Activated CD4-positive, alpha-beta T cell treated with anti-CD3 and anti-CD28 coated beads, Interleukin-2, amount 50 U/mL, for 16 hours (primary cell): ENCODE measurements around the gene ZNF385C.
"Not testable (repeated sequence)": the region's sequence is repeated elsewhere in the genome, so short reads cannot be mapped to it uniquely, and the experiment has no call there.

Experiments
- DNase-seq: peaks from one replicate; pipeline ENCODE4 v3.0.0-alpha.2; 2020

Gene ZNF385C

DNA sequence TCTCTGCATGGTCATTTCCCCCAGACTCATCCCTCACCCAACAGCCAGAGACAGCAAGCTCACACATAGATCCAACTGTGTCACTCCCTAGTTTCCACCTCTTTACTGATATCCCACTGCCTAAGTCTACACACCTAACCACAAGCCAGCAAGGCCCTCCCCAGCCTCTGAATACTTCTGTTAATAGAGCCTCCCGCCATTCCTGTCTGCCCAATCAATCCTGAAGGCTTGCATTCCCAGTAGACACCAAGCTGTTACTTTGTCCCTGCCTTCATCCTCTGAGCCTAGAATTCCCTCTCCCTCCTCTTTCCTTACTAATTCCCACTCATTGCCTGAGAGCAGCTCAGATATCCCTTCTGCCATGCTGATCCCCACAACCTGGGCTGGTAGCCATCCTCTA, 52.6 kb downstream of the ZNF385C start:
- DNase-seq: no peak

DNA sequence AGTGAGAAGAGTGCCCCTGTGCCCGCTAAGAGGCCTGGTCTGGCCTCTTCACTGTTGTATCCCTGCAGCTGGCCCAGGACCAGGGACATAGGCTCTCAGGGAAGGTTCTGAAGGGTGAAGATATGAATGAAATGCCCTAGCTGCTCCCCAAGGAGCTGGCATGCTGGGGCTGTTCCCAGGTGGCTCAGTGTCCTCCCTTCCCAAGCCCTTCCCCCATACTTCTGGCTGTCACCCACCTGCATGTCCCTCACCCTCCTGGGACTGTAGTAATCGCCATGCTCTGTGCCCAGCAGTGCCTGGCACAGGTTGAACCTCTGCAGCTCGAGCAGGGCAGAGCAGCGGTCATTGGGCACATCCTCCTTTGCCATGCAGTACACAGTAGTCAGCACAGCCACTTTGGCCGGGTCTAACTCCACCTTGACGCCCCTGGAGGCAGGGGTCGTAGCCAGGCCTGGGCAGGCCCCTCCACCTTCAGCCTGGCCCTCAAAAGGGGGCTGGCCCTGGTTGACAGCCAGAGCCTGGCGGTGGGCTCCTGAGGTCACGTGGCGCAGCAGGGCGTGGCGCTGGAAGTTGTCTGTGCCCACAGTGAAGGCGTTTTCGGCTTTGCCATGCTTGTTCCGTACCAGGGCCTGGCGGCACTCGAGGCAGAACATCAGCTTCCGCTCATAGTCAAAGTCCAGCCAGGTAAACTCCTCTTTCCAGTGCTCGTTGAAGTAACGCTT, 55.5 kb downstream of the ZNF385C start:
- no peak for DNase-seq

DNA sequence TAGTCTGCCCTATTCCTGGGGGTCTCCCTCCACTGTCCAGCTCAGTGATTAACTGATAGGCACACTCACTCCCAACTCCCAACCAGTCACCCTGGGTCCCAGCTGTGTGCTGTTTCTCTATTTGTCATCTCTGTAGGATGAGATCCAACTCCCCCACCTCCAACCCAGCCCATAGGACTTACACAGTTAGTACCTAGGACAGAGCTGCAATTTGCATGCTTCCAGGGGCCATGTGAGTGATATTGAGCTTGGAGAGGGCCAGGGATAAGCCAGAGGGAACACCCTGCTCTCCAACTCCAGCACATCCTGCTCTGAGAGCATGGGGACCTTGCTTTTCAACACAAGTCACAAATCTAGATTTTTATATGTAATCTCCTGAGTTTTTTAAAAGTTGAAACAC, 56.7 kb downstream of the ZNF385C start:
- no peak for DNase-seq

DNA sequence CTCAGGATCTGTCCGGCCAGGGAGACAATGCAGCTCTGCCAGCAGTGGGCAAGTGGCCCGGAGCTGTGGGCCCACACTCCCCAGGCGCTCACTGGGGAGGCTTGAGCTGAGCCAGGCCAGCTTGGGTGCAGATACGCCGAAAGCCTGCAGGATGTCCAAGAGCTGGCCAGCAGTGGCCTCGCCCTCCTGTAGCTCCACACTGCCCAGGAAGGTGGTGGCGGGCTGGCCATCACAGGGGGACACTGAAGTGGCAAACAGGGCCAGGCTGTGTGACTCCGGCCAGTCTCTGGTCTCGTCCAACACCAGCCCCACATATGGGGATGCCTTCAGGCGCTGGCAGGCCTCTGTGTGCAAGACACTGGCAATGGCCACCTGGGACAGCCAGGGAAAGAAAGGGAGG, 57.5 kb downstream of the ZNF385C start:
- DNase-seq: no peak

GRCh38 chr17:42039794-42040763, 58.2 kb downstream of the ZNF385C start:
- DNase-seq: no peak

DNA sequence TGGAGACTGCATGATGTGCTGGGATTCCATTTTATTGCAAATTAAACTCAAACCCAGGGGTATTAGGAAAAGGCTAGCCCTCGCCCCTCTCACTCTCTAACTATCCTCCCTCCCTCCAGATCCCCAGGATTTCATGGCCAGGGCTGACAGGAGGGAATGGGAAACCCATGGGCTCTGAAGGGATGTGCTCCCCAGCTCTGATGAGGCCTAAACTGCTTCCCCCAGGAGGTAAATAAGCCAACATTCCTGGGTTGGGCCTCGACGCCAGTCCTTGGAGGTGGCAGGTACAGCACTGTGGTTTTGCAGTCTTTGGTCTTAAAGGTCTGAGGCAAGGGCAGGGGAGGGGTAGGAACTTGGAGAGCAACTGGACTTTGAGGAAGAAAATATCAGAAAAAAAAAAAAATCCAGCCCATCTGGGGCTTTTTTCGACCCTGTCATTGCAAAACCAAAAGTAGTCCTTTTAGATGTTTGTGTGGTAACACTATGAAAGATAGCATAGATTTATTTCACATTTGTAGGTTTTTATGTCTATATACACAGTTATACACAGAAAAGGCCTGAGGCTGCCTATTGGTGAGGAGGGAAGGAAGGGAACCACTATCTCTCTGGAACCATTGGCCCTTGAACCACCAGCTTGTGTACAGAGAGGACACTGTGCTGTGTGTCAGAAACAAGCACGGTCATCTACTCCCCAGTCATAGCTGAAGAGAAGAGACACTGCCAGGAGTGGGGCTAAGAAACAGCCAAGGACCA, 59.9 kb downstream of the ZNF385C start:
- no peak for DNase-seq

DNA sequence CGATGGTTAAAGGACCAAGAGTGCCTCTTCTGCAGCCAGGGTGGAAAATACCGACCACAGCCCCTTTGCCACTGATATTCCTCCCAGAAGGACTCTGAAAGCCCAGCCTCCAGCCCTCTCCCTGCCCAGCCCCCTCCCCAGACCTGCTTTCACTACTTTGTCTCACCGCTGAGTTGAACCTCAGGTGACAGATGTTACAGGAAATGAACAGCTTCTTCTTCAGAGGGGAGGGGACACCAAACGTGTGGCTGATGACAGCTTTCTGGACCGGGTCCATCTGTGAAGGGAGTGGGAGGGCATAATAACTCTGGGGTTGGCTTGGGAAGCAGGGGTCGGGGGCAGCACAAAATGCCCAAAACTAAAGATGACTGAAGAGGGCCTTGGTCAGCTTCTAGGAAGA, 64.2 kb downstream of the ZNF385C start:
- no peak for DNase-seq

DNA sequence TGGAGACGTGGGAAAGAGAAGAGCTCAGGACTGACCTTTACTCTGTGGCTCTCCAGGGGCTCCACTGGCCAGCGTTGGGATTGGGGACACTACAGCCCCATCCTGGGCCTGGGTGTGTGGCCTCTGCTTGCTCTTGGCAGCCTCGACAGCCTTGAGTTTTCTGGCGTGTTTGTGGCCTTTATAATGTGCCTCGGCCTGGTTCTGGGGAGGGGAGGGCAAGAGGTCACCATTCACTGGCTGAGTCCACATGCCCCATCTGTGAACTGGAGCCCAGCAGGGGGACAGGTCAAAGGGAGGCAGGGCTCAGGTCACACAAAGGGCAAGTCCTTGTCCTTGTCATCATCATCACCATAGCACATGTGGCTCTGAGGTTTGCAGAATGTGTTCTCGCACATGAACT, 66.7 kb downstream of the ZNF385C start:
- DNase-seq: no peak

DNA sequence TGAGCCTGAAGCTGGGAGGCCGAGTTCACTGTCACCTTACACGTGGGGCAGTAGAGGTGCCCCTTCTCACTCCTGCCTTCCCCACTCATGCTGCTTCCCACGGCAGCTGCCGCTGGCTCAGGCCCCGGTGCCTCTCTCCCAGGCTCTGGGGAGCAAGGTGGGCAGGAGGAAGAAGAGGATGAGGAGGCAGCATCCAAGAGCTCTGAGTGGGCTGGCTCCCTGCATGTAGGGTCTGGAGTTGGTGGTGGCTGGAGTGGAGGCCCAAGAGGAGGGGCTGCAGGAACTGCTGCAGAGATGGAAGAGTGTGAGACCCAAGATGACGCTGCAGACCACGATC, 69.5 kb downstream of the ZNF385C start:
- DNase-seq: no peak

GRCh38 chr17:42027961-42028790, 70.1 kb downstream of the ZNF385C start:
- no peak for DNase-seq

DNA sequence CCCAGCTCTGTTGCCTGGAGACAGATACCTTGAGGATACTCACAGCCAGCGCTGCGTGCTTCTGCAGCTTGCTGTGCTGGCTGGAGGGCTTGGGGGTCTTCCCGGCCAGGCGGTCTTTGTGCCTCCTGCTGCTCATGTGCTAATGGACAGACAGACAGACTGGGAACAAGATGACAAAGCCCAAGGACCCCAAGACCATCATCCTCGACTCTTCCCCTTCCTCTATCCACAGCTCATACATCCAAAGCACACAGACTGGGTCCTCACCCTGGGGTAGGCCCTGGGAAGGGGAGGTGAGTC, 70.7 kb downstream of the ZNF385C start:
- no peak for DNase-seq

GRCh38 chr17:42026857-42027589, 71.2 kb downstream of the ZNF385C start:
- no peak for DNase-seq

GRCh38 chr17:42025936-42026335, 72.3 kb downstream of the ZNF385C start:
- no peak for DNase-seq

GRCh38 chr17:42025191-42025579, 73.1 kb downstream of the ZNF385C start:
- no peak for DNase-seq

- no peak for DNase-seq
Observed at GRCh38 chr17:42023524-42024349, 74.5 kb downstream of the ZNF385C start.

- DNase-seq: not testable (repeated sequence)
Observed at GRCh38 chr17:42020845-42021244, 77.4 kb downstream of the ZNF385C start.

GRCh38 chr17:42019509-42020404, 78.5 kb downstream of the ZNF385C start, which contains the start of gene NKIRAS2:
Gene NKIRAS2 (plus strand): TSS chr17:42020090. CDS start chr17:42021578, 1,488 bp downstream.
- DNase-seq: peak; percentile 96

DNA sequence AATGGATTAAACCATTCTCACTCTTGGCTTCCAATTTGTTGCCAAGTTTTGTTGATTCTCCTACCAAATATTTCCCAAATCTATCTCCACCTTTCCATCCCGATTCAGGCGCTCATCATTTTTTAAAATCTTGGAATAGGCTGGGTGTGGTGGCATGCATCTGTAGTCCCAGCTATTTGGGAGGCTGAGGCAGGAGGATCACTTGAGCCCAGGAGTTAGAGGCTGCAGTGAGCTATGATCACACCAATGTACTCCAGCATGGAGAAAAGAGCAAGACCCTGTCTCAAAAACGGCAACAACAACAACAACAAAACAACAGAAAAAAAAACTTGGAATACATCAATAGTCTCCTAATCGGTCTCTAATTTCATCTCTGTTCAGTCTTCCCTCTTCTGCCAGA, 79.3 kb downstream of the ZNF385C start:
- DNase-seq: no peak

DNA sequence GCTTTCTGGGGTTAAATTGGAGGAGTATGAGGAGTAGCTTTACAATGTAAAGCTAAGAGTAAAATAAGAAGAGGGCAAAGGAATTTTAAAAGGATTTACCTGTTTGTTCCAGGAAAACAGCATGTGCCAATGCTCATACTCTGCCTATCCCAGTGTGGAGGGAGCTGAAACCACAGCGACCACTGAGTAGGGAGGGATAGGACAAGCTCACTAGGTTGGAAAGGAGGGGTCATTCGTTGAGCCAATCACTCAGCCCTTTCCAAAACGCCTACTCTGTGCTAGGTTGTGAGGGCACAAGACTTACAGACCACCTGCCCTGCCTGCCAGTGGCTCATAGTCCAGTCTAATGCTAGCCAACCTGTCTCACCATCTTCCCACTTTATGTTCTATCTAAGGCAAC, 79.9 kb downstream of the ZNF385C start:
- DNase-seq: no peak

GRCh38 chr17:42017866-42018200, 80.4 kb downstream of the ZNF385C start:
- DNase-seq: no peak
